Left kidney (tissue), 2 donors: ENCODE measurements around the gene SLC26A1. TPM values are rescaled to one million over a fixed set of nuclear protein-coding genes. Genes with fewer than 3 reads are reported as not detected.

Source experiments
- DNase-seq: peaks from one replicate; pipeline ENCODE4 v3.0.0-alpha.2; 2013
- polyA plus RNA-seq: library from polyadenylated mRNA; unstranded; fragments of 120-200 nt; gene quantifications from one replicate; pipeline ENCODE4 v1.2.1, GENCODE V29; 2013; ENCODE audit not compliant: insufficient read length

The SLC26A1 gene
- polyA plus RNA-seq, 1 donor = 10.0 TPM

GRCh38 chr4:1014291-1015167 is 21.3 kb upstream of the SLC26A1 start:
- no peak for DNase-seq

GRCh38 chr4:1013225-1014073 is 20.2 kb upstream of the SLC26A1 start:
- DNase-seq = no peak

GRCh38 chr4:1012034-1012739 is 19.0 kb upstream of the SLC26A1 start:
- DNase-seq = no peak

- no peak for DNase-seq
Observed at GRCh38 chr4:1011666-1012033, 18.4 kb upstream of the SLC26A1 start.

- DNase-seq = peak; percentile 87
Observed at GRCh38 chr4:1011022-1011665, 17.9 kb upstream of the SLC26A1 start, which contains the start of gene FGFRL1. TSS of gene FGFRL1 (plus strand) at chr4:1011626. CDS start at chr4:1012486, 860 bp downstream.

GRCh38 chr4:1010395-1011021 is 17.3 kb upstream of the SLC26A1 start:
- no peak for DNase-seq

- no peak for DNase-seq
Observed at GRCh38 chr4:1009542-1010394, 16.6 kb upstream of the SLC26A1 start.

- DNase-seq = no peak
Observed at GRCh38 chr4:1008840-1009541, 15.8 kb upstream of the SLC26A1 start.

- no peak for DNase-seq
Observed at GRCh38 chr4:1006856-1007255, 13.7 kb upstream of the SLC26A1 start.

GRCh38 chr4:1004557-1005485 is 11.6 kb upstream of the SLC26A1 start:
- DNase-seq = no peak

- no peak for DNase-seq
Observed at GRCh38 chr4:1004071-1004418, 10.8 kb upstream of the SLC26A1 start.

- no peak for DNase-seq
Observed at GRCh38 chr4:1003271-1004070, 10.3 kb upstream of the SLC26A1 start.

GRCh38 chr4:1002631-1003251 is 9.5 kb upstream of the SLC26A1 start:
- DNase-seq = no peak

GRCh38 chr4:1002131-1002630 is 9.0 kb upstream of the SLC26A1 start:
- no peak for DNase-seq

- no peak for DNase-seq
Observed at GRCh38 chr4:1001561-1002130, 8.4 kb upstream of the SLC26A1 start.

GRCh38 chr4:1000686-1001260 is 7.6 kb upstream of the SLC26A1 start:
- no peak for DNase-seq
